Left lung (tissue), 10 donors: ENCODE data around the gene OTUD7B. TPM values are rescaled to one million over a fixed set of nuclear protein-coding genes. Genes with fewer than 3 reads are reported as not detected.
A peak's percentile ranks its signal among the peaks of the same experiment; 100 is the strongest.

ENCODE experiments used
- ATAC-seq: fragments of 200-7000 bp; cut with Tn5 transposase; one replicate; pipeline ENCODE4 v1.9.1; 2020; ENCODE audit warnings: moderate library complexity
- DNase-seq, 4 donors: peaks; one replicate each; pipeline ENCODE4 v3.0.0-alpha.2; 2013 to 2020
- H3K27ac ChIP-seq, 2 donors: fragments of 200-600 bp; sonication (generic) in 1 of 2; one replicate each; pipeline versions ENCODE4 v1.5.0 to v1.8.0; 2020 to 2021
- H3K27me3 ChIP-seq, 2 donors: fragments of 200-600 bp; sonication (generic) in 1 of 2; one replicate each; pipeline versions ENCODE4 v1.5.0 to v1.8.0; 2020 to 2021
- H3K36me3 ChIP-seq, 2 donors: fragments of 200-600 bp; sonication (generic) in 1 of 2; one replicate each; pipeline versions ENCODE4 v1.5.0 to v1.8.0; 2020 to 2021
- H3K4me1 ChIP-seq, 2 donors: fragments of 200-600 bp; one replicate each; pipeline ENCODE4 v1.8.0; 2021
- H3K4me3 ChIP-seq, 2 donors: fragments of 200-600 bp; sonication (generic) in 1 of 2; one replicate each; pipeline versions ENCODE4 v1.5.0 to v1.8.0; 2020 to 2021; ENCODE audit warnings: mild to moderate bottlenecking in 1 of 2
- H3K9me3 ChIP-seq, 2 donors: fragments of 200-600 bp; sonication (generic) in 1 of 2; one replicate each; pipeline versions ENCODE4 v1.5.0 to v1.8.0; 2020 to 2021
- CTCF ChIP-seq, 2 donors: fragments of 200-600 bp; sonication (generic) in 1 of 2; IDR thresholded peaks; one replicate each; pipeline versions ENCODE4 v1.5.0 to v1.8.0; 2021; ENCODE audit warnings: antibody characterized with exemption in 2 of 2
- intact Hi-C, 2 donors: fragments of 100-400 bp; cut with DNase I; formaldehyde crosslinking; loops; one replicate each; pipeline versions ENCODE4 v1.11.2 to v1.14.2; 2022
- polyA plus RNA-seq, 6 donors: library from polyadenylated mRNA; unstranded; fragments of 120-200 nt; gene quantifications; one replicate each; pipeline ENCODE4 v1.2.1, GENCODE V29; 2013; ENCODE audit not compliant: insufficient read length in 6 of 6
- total RNA-seq, 2 donors: library from RNA; stranded (reverse); fragmentation: NEBNext Ultra II Directional; extraction: Animal tissue kit (Norgen Biotek cat#: 25700); gene quantifications; one replicate each; pipeline ENCODE4 v1.2.1, GENCODE V29; 2021
- donor health status: DM: no; HTN: yes; CAD: no.
- donor health status: DM: no; HTN: no; CAD: no.

The OTUD7B gene
- total and polyA plus RNA-seq, 8 donors: 18.9 to 31.7 (median 20.4) TPM

- ATAC-seq: no peak
- intact Hi-C loops: no loop called here
- no peaks in the 10 kb centered on the region for H3K36me3 ChIP-seq
Measured at GRCh38 chr1:150005606-150006005, 4.9 kb downstream of the OTUD7B start.

GRCh38 chr1:150003801-150004200 lies 6.7 kb downstream of the OTUD7B start:
- Histone ChIP-seq H3K27me3 (peaks cover 0 to 100% of the 10 kb centered on the region in 2 donors), H3K9me3 (no peaks in the 10 kb centered on the region), H3K4me1 (peaks cover 6 to 44% of the 10 kb centered on the region in 2 donors), H3K27ac (no peak overlapping the region), H3K4me3 (no peak overlapping the region), H3K36me3 (no peaks in the 10 kb centered on the region)
- ATAC-seq: no peak
- no peak for TF ChIP-seq CTCF (IDR thresholded peaks at IDR 0.05)
- intact Hi-C loops: no loop called here
- no peak for DNase-seq

More at GRCh38 chr1:150005606-150006005, 4.9 kb downstream of the OTUD7B start:
- TF ChIP-seq CTCF (IDR thresholded peaks at IDR 0.05): no peak
- no peak for DNase-seq
- H3K27me3 ChIP-seq: peaks cover 0 to 100% of the 10 kb centered on the region in 2 donors
- no peaks in the 10 kb centered on the region for H3K9me3 ChIP-seq
- no peak overlapping the region for H3K4me3 ChIP-seq
- peaks cover 6 to 50% of the 10 kb centered on the region in 2 donors for H3K4me1 ChIP-seq
- no peak overlapping the region for H3K27ac ChIP-seq

DNA sequence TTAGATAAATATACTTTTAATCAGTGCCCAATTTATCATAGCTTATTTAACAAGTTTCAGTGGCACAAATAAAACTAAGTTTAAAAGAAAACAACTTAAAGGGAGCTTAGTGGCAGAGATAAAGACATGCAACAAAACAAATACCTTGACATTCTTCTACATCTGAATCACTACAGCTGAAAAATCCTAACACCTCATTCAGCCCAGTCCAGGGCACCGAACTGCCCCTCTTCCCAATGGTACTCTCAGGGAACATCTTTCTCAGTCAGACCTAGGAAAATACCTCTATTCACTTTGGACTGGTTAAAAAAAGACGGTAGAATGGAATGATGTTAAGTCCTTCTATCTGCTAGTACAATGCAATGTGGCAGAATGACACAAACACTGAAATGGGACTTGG lies 8.3 kb downstream of the OTUD7B start:
- peaks cover 0 to 92% of the 10 kb centered on the region in 2 donors for H3K27me3 ChIP-seq
- intact Hi-C loops: no loop called here
- peak; percentile 21 for ATAC-seq
- TF ChIP-seq CTCF (IDR thresholded peaks at IDR 0.05): no peak
- H3K4me1 ChIP-seq: peaks cover 12 to 37% of the 10 kb centered on the region in 2 donors
- H3K36me3 ChIP-seq: no peaks in the 10 kb centered on the region
- DNase-seq: no peak
- H3K9me3 ChIP-seq: no peaks in the 10 kb centered on the region
- no peak overlapping the region for H3K27ac ChIP-seq
- no peak overlapping the region for H3K4me3 ChIP-seq

DNA sequence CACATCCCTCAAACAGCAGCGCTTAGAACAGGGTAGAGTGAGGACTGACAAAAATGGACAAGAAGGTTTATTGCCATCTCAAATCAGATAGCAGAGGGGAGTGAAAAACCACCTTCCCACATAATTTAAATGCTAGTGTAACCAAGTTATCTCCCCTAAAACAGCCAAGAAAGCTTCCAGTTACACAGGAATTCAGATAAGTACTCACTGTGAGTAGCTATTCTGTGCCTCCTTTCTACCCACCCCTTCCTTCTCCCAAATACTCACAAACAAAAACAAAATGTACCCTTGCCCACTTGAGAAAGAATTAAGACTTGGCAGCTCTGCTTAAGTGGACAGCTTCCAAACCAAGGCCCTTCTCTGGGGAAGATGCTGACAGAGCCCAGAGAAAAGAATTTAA lies 9.1 kb downstream of the OTUD7B start:
- Histone ChIP-seq H3K4me3 (no peak overlapping the region), H3K36me3 (no peaks in the 10 kb centered on the region), H3K4me1 (peaks cover 20 to 37% of the 10 kb centered on the region in 2 donors), H3K27me3 (peaks cover 0 to 91% of the 10 kb centered on the region in 2 donors), H3K27ac (no peak overlapping the region), H3K9me3 (no peaks in the 10 kb centered on the region)
- ATAC-seq (peak; percentile 49), DNase-seq (no peak)
- intact Hi-C loops: no loop called here
- no peak for TF ChIP-seq CTCF (IDR thresholded peaks at IDR 0.05)

DNA sequence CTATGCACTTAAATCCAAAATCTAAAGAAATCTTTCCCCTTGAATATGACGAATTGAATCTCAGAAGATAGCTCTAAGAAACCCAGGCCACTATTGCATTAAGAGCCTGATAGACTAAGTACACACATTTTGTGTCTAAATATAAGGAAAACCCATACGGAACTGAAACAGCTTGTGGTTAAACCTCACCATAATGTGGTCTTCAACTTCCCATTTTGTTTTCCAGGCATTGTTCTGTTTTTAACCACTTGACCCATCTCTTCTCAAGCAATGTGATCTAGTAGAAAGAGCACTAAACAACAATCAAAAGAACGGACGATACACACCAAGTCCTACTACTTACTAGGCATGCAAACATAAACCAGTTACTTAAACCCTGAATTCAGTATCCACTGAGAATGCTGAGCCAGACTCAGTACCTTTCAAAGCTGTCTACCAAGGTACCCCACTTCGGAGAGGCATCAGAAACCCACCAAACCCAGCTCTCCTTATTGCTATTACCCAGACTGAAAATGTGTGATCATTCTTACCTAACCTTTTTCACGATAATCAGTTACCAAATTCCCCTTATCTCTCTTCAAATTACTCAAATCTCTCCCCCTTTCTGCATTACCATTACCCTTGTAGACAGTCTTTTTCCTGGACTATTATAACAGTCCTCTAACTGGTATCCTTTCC lies 12.8 kb downstream of the OTUD7B start:
- Histone ChIP-seq H3K4me1 (peaks cover 25 to 41% of the 10 kb centered on the region in 2 donors), H3K9me3 (no peaks in the 10 kb centered on the region), H3K4me3 (no peak overlapping the region), H3K27ac (no peak overlapping the region), H3K36me3 (no peaks in the 10 kb centered on the region), H3K27me3 (peaks cover 0 to 91% of the 10 kb centered on the region in 2 donors)
- intact Hi-C loops: no loop called here
- ATAC-seq (peak; percentile 31), DNase-seq (no peak)
- no peak for TF ChIP-seq CTCF (IDR thresholded peaks at IDR 0.05)
